Measurements from ENCODE around the gene CTBP2. TPM values are rescaled to one million over a fixed set of nuclear protein-coding genes. Genes with fewer than 3 reads are reported as not detected.

The CTBP2 gene
- total and polyA plus RNA-seq, 8 donors = 21.3 to 169 (median 61.6) TPM

DNA sequence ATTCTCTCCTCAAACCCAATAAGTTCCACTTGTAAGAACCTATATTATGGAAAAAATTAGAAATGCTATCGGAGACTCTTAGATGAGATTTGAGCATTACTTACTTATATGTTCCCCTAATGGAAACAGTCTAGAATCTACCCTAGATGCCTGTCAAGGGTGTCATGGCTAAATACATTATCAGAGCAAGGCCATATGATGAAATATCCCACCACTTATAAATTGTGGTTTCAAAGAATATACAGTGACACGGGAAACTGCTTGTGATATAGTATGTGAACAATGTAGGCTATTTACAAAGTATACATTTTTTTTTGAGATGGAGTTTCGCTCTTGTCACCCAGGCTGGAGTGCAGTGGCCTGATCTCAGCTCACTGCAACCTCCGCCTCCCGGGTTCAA is 46.3 kb upstream of the CTBP2 start:
- intact Hi-C loops (cut with DNase I; ENCODE audit: low total_unique reads) = no loop called here
- H3K4me1 ChIP-seq = no peaks in the 10 kb centered on the region
- WGBS, 5 donors = 83 to 90% (median 89%) methylated on average over 5 of the region's 5 CpGs
- H3K27ac ChIP-seq = no peak overlapping the region
- H3K4me3 ChIP-seq = no peak overlapping the region
- H3K36me3 ChIP-seq = no peaks in the 10 kb centered on the region
- H3K9me3 ChIP-seq = no peaks in the 10 kb centered on the region
- no peak for DNase-seq
- TF ChIP-seq POLR2AphosphoS5 (IDR thresholded peaks at IDR 0.05) = no peak
- TF ChIP-seq, protein P1, sequence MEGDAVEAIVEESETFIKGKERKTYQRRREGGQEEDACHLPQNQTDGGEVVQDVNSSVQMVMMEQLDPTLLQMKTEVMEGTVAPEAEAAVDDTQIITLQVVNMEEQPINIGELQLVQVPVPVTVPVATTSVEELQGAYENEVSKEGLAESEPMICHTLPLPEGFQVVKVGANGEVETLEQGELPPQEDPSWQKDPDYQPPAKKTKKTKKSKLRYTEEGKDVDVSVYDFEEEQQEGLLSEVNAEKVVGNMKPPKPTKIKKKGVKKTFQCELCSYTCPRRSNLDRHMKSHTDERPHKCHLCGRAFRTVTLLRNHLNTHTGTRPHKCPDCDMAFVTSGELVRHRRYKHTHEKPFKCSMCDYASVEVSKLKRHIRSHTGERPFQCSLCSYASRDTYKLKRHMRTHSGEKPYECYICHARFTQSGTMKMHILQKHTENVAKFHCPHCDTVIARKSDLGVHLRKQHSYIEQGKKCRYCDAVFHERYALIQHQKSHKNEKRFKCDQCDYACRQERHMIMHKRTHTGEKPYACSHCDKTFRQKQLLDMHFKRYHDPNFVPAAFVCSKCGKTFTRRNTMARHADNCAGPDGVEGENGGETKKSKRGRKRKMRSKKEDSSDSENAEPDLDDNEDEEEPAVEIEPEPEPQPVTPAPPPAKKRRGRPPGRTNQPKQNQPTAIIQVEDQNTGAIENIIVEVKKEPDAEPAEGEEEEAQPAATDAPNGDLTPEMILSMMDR (IDR thresholded peaks at IDR 0.05) = no peak
- no peak for TF ChIP-seq POLR2A (IDR thresholded peaks at IDR 0.05)
- TF ChIP-seq EP300 (IDR thresholded peaks at IDR 0.05) = no peak
- H3K27me3 ChIP-seq = no peaks in the 10 kb centered on the region

DNA sequence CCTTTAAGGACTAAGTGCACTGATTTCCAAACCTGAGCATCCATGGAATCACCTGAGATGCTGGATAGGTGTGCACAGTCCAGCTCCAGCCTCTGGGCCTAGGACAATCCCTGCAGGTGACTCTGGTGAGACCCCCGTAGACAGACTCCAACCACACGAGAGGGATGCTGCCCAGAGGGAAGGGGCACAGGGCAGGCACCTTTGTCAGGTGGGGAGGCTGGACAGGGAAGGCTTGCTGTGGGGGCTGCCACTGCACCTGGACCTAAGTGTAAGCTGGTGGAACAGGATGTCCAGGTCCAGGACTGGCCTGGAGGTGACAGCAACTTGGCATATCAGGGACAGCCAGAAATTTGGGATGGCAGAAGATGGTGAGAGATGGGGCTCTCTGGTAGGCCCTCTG is 45.1 kb upstream of the CTBP2 start:
- H3K27me3 ChIP-seq = no peaks in the 10 kb centered on the region
- no peaks in the 10 kb centered on the region for H3K36me3 ChIP-seq
- no peaks in the 10 kb centered on the region for H3K9me3 ChIP-seq
- intact Hi-C loops (cut with DNase I; ENCODE audit: low total_unique reads) = no loop called here
- WGBS, 5 donors = 64 to 88% (median 74%) methylated on average over 2 of the region's 2 CpGs
- no peak for TF ChIP-seq POLR2A (IDR thresholded peaks at IDR 0.05)
- TF ChIP-seq EP300 (IDR thresholded peaks at IDR 0.05) = no peak
- TF ChIP-seq, protein P1 (IDR thresholded peaks at IDR 0.05) = no peak
- no peak for TF ChIP-seq POLR2AphosphoS5 (IDR thresholded peaks at IDR 0.05)
- no peak overlapping the region for H3K4me3 ChIP-seq
- no peak overlapping the region for H3K27ac ChIP-seq
- no peak for DNase-seq
- no peaks in the 10 kb centered on the region for H3K4me1 ChIP-seq

DNA sequence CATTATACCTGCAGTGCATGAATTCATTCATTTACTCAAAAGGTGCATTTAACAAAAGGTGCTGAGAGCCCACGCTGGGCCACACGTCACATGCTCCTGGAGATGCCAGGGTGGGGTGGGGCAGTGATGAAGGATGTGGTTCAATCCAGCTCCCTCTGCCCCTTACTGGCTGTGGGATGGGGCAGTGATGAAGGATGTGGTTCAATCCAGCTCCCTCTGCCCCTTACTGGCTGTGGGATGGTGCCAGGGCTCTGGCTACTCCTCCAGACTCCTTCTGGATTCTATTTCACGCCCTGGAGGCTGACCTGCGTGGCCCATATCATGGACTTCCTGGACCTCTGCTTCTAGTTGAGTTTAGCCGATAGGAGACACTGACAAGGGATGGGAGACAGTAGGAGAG is 44.0 kb upstream of the CTBP2 start:
- H3K27ac ChIP-seq = no peak overlapping the region
- WGBS, 5 donors = 78 to 95% (median 90%) methylated on average over 5 of the region's 5 CpGs
- H3K4me1 ChIP-seq = no peaks in the 10 kb centered on the region
- H3K9me3 ChIP-seq = peaks cover 0 to 3% (median 0%) of the 10 kb centered on the region in 4 donors
- H3K27me3 ChIP-seq = no peaks in the 10 kb centered on the region
- TF ChIP-seq POLR2AphosphoS5 (IDR thresholded peaks at IDR 0.05) (no peak), EP300 (IDR thresholded peaks at IDR 0.05) (no peak), POLR2A (IDR thresholded peaks at IDR 0.05) (no peak)
- TF ChIP-seq, protein P1 (IDR thresholded peaks at IDR 0.05) = no peak
- no peaks in the 10 kb centered on the region for H3K36me3 ChIP-seq
- no peak for DNase-seq
- H3K4me3 ChIP-seq = no peak overlapping the region
- intact Hi-C loops (cut with DNase I; ENCODE audit: low total_unique reads) = no loop called here

- whole genome bisulfite sequencing, 5 donors = 86 to 89% (median 88%) methylated on average over 10 of the region's 10 CpGs
- DNase-seq = no peak
- H3K27ac ChIP-seq = no peak overlapping the region
- intact Hi-C loops (cut with DNase I; ENCODE audit: low total_unique reads) = no loop called here
- H3K9me3 ChIP-seq = peaks cover 0 to 3% (median 0%) of the 10 kb centered on the region in 4 donors
- no peak overlapping the region for H3K4me3 ChIP-seq
- no peaks in the 10 kb centered on the region for H3K27me3 ChIP-seq
- TF ChIP-seq EP300 (IDR thresholded peaks at IDR 0.05) = no peak
- TF ChIP-seq, protein P1 (IDR thresholded peaks at IDR 0.05) = no peak
- no peak for TF ChIP-seq POLR2AphosphoS5 (IDR thresholded peaks at IDR 0.05)
- TF ChIP-seq POLR2A (IDR thresholded peaks at IDR 0.05) = no peak
- no peaks in the 10 kb centered on the region for H3K36me3 ChIP-seq
- H3K4me1 ChIP-seq = no peaks in the 10 kb centered on the region
Observed at GRCh38 chr10:125203186-125203800, 42.9 kb upstream of the CTBP2 start.

Measured in stomach (tissue), 9 donors.